CD4-positive, alpha-beta T cell treated with Interleukin-6 for 4 hours (primary cell): Measurements from ENCODE around the gene ZC3H12C.
"Not testable (repeated sequence)": the region's sequence is repeated elsewhere in the genome, so short reads cannot be mapped to it uniquely, and the experiment has no call there.

Experiments
- DNase-seq: peaks from one replicate; pipeline ENCODE4 v3.0.0-alpha.2; 2020; ENCODE audit warnings: mixed read lengths

ZC3H12C gene

DNA sequence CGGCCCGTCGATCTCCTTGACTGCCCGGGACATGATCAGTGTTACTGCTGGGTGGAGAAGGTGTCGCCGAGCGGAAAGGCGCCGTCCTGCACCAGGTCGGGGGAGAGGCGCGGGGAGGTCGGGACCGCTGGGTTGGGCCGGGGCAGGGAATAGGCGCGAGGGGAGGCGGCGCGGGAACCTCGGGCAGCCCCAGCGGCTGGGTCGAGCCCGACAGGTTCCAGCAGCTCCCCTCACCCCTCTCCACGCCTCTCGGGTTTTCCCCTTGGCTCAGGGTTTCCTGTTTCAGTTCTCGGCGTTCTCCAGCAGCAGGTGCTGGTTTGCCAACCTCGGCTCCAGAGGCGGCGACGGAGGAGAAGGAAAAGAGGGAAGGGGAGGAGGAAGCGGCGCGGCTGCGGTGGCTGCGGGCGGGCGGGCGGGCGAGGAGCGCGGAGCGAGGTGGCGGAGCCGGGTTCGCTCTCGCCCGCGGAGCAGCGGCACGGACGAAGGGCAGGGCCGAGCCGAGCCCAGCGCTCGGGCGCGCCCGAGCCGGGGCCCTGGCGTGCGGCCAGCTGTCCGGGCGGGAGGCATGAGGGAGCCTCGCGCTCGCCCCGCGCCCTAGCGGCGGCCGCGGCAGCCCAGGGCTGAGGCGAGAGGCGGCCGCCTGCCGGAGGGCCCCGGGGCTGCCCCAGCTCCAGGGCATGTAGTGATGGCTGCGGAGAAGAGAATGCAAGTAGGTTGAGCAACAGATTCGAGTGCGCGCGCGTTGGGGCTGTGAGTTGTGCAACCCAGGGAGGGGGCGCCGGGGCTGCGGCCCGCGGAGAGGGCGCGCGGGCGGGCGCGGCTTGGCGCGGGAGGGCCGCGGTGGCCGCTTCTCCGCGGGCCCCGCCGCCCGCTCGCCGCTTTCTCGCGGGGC is at the start of gene ZC3H12C:
ZC3H12C (plus strand) TSS at position 878 of the 892 bp plus-strand sequence. CDS start 20 bp downstream, outside the sequence.
- DNase-seq: no peak

- no peak for DNase-seq
Measured at GRCh38 chr11:110044226-110044968, 48.8 kb upstream of the ZC3H12C start.

GRCh38 chr11:110046775-110047380 is 46.3 kb upstream of the ZC3H12C start:
- no peak for DNase-seq

DNA sequence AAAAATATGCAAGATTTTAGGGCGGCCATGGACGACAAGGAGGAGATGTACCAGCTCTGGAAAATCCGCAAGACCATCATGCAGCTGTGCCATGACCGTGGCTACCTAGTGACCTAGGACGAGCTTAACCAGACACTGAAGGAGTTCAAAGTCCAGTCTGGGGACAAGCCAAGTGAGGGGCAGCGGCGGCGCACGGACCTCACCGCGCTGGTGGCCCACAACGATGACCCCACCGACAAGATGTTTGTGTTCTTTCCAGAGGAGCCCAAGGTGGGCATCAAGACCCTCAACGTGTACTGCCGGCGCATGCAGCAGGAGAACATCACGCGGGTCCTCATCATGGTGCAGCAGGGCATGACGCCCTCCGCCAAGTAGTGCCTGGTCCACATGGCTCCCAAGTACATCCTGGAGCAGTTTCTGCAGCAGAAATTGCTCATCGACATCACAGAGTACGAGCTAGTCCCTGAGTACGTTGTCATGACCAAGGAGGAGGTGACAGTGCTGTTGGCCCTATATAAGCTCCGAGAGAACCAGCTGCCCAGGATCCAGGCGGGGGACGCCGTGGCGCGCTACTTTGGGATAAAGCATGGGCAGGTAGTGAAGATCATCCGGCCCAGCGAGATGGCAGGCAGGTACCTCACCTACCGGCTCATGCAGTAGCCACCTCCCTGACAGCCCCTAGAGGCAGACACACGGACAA is 43.5 kb upstream of the ZC3H12C start:
- no peak for DNase-seq

- DNase-seq: no peak
Measured at GRCh38 chr11:110050201-110050506, 43.0 kb upstream of the ZC3H12C start.

DNA sequence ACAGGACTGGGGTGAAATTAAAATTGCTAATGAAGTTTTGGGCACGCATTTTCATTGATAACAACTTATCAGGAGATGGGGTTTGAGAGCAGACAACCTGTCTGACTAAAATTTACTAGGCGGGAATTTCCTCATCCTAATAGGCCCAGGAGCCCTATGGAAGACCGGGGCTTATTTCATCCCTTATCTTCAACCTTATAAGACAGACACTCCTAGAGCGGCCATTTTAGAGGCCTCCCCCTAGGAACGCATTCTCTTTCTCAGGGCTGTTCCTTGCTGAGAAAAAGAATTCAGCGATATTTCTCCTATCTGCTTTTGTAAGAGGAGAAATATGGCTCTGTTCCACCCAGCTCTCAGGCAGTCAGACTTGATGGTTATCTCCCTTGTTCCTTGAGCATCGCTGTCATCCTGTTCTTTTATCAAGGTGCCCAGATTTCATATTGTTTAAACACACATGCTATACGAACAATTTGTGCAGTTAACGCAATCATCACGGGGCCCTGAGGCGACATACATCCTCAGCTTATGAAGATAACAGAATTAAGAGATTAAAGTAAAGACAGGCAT is 39.3 kb upstream of the ZC3H12C start:
- no peak for DNase-seq

DNA sequence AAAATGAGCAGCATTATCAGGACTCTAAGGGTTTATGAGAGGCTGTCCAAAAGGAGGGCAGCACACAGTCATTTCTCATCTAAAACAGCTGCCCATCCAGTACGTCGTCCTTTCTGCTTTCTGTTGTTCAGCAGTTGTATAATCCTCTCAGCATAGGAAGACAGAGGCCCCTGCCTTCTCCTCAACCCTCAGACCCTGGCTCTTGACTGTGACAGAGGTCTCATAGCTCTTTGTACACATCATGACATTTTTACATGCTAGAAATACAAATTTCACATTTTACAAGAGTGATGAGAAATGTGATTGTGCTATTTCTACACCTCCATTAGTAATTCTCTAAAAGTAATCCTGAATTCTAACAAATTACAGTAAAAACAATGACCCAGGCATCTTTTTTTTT is 36.2 kb upstream of the ZC3H12C start:
- no peak for DNase-seq

DNA sequence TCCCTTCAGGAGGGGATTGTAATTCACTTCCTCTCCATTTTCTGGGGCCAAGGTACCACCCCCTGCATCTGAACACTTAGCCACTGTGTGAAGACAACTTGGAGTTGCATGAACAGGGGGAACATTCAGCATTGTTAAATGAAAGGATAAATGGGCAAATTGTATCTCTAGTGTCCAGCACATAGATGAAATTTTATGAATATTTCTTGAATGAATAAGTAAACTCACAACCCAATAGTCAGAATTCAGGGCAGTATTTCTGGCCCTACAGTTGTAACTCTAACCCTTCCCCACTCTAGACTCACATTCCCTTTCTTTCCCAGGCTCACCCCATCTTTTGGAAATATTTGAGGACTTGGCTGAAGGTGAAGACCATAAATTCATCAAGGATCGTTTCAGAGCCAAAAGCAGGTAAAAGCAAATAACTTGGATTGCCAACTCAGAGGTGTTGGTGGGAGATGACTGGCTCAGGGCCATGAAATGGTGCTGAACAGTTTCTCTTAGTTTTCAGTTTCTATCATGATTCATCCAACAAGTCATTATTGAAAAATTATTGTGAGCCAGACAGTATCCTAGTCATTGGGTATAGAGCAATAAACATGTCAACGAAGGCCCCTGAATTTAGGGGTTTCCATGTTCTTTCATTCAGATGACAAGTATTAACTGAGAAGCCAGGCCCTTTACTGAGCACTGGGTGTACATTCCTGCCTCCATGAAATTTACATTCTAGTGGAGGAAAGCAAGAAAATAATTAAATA is 33.3 kb upstream of the ZC3H12C start:
- no peak for DNase-seq

- no peak for DNase-seq
Measured at GRCh38 chr11:110061296-110061695, 31.9 kb upstream of the ZC3H12C start.

GRCh38 chr11:110062247-110062646 is 30.9 kb upstream of the ZC3H12C start:
- no peak for DNase-seq

DNA sequence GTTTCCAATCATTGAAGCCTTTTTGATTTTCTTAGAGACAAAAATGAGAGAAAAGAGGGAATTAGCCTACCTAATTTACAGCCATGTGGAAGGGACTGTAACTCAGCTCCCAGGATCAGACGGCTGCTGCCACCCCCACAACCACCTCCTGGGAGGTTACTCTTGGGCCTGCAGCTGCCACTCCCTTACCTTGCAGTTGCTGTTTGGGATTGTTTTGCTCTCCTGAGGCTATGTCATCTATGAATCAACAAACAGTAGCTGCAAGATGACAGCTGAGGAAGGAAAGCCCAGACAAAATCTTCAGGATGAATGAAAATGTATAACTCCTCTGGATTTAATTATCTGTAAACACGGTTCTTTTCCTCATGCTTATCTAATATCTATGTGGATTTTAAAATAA is 28.0 kb upstream of the ZC3H12C start:
- no peak for DNase-seq

DNA sequence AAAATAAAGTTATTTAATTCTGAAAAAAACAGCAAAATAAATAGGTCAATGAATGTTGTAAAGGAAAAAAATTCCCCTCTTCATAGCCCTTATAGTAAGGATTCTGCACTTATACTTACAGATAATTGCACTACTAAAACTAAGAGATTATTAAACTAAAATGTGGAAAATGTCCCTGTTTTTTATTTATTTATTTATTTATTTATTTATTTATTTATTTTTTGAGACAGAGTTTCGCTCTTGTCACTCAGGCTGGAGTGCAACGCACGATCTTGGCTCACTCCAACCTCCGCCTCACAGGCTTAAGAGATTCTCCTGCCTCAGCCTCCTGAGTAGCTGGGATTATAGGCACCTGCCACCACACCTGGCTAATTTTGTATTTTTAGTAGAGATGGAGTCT is 25.2 kb upstream of the ZC3H12C start:
- DNase-seq: not testable (repeated sequence)

GRCh38 chr11:110069158-110069737 is 23.9 kb upstream of the ZC3H12C start:
- no peak for DNase-seq

DNA sequence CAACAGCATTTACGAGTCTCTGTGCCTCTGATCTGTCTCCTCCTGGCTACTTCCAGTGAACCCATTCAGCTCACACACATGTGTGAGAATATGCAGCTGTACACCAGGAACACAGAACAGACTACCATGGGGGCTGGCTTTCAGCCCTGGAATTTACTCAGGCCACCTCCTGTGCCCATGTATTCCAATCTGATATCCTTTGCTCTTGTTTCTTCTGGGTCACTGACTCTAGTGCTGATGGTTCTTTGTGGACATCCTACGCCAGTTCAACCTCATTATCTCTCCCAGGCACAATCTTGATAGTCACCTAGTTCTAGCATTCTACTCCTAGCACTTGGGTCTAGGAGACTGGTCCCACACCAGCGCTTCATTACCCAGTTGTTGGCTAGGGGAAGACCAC is 23.0 kb upstream of the ZC3H12C start:
- DNase-seq: no peak

- DNase-seq: no peak
Measured at GRCh38 chr11:110071197-110071596, 22.0 kb upstream of the ZC3H12C start.

DNA sequence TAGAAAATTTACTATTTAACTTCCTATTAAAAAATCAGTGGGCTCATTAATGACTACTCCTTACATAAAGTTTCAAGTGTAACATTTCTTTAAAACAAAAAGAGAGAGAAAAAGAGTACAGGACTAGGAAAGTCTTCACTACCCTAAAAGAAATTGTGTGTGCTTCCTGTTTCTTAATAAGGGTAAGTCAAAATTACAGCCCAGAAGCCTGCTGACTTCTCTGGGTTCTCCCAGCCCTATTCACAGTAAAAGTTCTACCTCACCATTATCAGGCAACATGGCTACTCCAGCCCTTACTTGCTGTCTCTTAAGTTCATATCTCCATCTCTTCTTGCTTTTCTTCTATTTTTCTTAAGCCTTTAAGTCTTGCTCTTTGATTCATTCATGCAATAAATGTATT is 20.3 kb upstream of the ZC3H12C start:
- no peak for DNase-seq

GRCh38 chr11:110074499-110074898 is 18.7 kb upstream of the ZC3H12C start:
- DNase-seq: no peak

- DNase-seq: no peak
Measured at GRCh38 chr11:110075105-110075846, 17.9 kb upstream of the ZC3H12C start.

- DNase-seq: no peak
Measured at GRCh38 chr11:110075847-110076208, 17.4 kb upstream of the ZC3H12C start.

GRCh38 chr11:110076371-110076965 is 16.7 kb upstream of the ZC3H12C start:
- no peak for DNase-seq

DNA sequence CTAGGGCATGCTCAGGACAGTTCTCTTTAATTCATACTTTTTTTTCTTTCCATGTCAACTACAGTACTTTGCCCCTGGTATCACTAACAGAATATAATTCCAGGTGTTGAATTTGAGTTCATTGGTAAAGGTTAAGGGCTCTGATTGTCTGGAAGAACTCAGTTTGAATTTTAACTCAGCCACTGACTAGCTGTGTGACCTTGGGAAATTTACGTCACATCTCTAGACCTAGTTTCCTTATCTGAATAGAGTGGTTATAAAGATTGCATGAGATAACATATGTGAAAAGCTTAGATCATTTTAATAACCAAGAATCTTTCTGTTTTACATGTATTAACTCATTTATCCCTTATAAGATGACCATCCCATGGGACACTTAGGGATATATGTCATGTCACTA is 15.8 kb upstream of the ZC3H12C start:
- DNase-seq: no peak
